DOHH2 (cell line): ENCODE results near the gene POLR3A.

Experiments used
- EZH2phosphoT487 ChIP-seq: fragments of 200-600 bp; sonication (generic); IDR thresholded peaks from 2 replicates; pipeline ENCODE4 v1.6.1; 2017; ENCODE audit warnings: borderline replicate concordance, mild to moderate bottlenecking, antibody characterized with exemption, low read length, moderate library complexity, mixed read lengths
- TF ChIP-seq, protein P1 (sequence below): fragments of 200-600 bp; sonication (generic); IDR thresholded peaks from one replicate; pipeline ENCODE4 v1.5.1; 2014; ENCODE audit warnings: antibody characterized with exemption, mild to moderate bottlenecking, low read depth, low read length; ENCODE audit not compliant: poor library complexity, severe bottlenecking

DNA sequence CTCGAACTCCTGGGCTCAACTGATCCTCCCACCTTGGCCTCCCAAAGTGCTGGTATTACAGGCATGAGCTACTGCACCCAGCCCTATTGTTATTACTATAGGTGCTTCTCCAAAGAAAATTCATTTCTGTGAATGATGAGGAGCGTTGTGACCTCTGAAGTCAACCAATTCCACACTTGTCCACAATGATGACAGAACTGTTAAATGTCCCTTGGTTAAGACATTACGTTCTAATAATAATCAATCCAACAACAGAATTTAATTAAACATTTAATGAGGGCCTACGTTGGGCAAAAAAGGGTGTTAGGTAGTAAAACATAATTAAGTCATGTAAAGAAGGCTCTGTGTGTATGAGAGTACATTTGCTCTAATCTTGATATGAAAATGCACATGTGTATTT lies 18.2 kb downstream of the POLR3A start:
- TF ChIP-seq, protein P1, sequence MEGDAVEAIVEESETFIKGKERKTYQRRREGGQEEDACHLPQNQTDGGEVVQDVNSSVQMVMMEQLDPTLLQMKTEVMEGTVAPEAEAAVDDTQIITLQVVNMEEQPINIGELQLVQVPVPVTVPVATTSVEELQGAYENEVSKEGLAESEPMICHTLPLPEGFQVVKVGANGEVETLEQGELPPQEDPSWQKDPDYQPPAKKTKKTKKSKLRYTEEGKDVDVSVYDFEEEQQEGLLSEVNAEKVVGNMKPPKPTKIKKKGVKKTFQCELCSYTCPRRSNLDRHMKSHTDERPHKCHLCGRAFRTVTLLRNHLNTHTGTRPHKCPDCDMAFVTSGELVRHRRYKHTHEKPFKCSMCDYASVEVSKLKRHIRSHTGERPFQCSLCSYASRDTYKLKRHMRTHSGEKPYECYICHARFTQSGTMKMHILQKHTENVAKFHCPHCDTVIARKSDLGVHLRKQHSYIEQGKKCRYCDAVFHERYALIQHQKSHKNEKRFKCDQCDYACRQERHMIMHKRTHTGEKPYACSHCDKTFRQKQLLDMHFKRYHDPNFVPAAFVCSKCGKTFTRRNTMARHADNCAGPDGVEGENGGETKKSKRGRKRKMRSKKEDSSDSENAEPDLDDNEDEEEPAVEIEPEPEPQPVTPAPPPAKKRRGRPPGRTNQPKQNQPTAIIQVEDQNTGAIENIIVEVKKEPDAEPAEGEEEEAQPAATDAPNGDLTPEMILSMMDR = no peak
- no peak for TF ChIP-seq EZH2phosphoT487
